AG09309 (cell line): ENCODE results near the gene SPRY1.

ENCODE experiments used
- DNase-seq: peaks from one replicate; pipeline ENCODE4 v3.0.0-alpha.2; 2010; ENCODE audit warnings: low read depth
- H3K4me3 ChIP-seq: 2 replicates; pipeline ENCODE4 v1.5.1; 2011; ENCODE audit warnings: mild to moderate bottlenecking, low read depth, low read length, moderate library complexity; ENCODE audit not compliant: control insufficient read depth
- TF ChIP-seq, protein P1 (sequence below): IDR thresholded peaks from 2 replicates; pipeline ENCODE4 v1.5.1; 2011; ENCODE audit warnings: mild to moderate bottlenecking, low read depth, low read length, inconsistent platforms; ENCODE audit not compliant: insufficient read depth, control insufficient read depth; ENCODE audit errors: missing control alignments

SPRY1 gene

DNA sequence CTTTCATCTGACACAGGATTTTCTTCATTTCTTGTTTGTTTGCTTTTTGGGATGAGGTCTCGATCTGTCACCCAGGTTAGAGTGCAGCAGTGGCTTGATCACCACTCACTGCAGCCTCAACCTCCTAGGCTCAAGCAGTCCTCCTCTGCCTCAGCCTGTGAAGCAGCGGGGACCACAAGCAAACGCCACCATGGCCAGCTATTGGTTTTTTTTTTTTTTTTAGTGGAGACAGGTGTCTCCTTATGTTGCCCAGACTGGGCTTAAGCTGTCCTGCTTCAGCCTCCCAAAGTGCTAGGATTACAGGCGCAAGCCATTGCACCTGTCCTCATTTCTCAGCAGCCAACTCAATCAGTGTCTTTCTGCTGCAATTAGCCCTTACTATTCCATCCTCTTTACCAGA is 10.3 kb downstream of the SPRY1 start:
- no peak for DNase-seq
- TF ChIP-seq, protein P1, sequence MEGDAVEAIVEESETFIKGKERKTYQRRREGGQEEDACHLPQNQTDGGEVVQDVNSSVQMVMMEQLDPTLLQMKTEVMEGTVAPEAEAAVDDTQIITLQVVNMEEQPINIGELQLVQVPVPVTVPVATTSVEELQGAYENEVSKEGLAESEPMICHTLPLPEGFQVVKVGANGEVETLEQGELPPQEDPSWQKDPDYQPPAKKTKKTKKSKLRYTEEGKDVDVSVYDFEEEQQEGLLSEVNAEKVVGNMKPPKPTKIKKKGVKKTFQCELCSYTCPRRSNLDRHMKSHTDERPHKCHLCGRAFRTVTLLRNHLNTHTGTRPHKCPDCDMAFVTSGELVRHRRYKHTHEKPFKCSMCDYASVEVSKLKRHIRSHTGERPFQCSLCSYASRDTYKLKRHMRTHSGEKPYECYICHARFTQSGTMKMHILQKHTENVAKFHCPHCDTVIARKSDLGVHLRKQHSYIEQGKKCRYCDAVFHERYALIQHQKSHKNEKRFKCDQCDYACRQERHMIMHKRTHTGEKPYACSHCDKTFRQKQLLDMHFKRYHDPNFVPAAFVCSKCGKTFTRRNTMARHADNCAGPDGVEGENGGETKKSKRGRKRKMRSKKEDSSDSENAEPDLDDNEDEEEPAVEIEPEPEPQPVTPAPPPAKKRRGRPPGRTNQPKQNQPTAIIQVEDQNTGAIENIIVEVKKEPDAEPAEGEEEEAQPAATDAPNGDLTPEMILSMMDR: no peak
- H3K4me3 ChIP-seq: no peak overlapping the region

DNA sequence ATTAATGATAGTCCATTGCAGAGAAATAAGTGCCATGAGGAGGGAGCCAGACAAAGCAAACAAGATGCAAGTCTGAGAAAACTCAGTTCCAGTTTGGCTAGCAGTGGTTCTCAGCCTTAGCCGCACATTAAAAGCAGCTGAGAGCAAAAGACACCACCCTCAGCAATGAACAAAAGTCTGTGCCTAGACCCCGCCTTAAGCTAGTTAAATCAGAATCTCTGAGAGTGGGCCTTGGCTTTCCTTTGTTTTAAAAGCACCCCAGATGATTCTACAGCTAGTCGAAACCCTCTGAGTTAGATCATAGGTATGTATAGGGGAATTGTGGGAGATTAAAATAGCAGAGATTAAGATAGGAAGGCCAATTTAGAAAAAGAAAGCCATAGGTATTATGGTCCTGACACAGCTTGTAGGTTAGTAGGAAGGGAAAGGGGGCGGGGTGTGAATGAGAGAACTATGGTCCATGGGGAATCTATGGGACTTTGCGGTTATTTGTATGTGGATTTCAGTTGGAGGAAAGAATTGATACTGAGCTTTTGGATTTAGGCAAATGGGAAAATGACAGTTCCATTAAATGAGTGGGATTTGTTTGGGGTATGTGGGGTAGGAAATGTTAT is 12.0 kb downstream of the SPRY1 start:
- TF ChIP-seq, protein P1: no peak
- DNase-seq: no peak
- no peak overlapping the region for H3K4me3 ChIP-seq

DNA sequence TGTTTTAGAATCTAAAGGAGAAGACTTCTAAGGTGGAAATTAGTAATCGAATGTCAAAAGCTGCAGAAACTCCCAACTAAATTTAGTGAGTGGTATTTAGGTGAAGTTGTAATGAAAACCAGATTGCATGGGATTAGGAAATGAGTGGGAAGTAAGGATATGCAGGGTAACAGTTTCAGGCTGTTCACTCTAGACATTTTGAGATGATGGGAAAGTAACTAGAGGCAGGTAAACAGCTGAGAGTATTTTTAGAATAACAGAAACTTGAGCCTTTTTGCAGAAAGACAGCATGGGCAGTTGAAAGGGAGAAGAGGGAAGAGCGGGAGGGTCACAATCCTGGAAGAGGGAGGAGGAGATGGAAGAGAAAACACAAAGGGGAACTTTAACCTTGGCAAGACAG is 12.7 kb downstream of the SPRY1 start:
- TF ChIP-seq, protein P1: no peak
- no peak for DNase-seq
- no peak overlapping the region for H3K4me3 ChIP-seq

DNA sequence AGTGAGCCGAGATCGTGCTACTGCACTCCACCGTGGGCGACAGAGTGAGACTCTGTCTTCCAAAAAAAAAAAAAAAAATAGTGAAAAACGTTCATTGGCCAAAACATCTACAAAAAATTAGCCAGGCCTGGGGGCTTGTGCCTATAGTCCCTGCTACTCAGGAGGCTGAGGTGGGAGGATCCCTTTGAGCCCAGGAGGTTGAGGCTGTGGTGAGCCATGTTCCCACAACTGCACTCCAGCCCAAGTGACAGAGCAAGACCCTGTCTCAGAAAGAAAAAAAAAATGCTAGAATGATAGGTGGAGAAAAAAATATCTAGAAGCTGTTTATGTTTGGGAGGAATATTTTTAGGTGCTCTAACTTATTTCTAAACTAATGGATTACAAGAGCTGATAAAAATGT is 14.9 kb downstream of the SPRY1 start:
- no peak for DNase-seq
- TF ChIP-seq, protein P1: no peak
- no peak overlapping the region for H3K4me3 ChIP-seq

DNA sequence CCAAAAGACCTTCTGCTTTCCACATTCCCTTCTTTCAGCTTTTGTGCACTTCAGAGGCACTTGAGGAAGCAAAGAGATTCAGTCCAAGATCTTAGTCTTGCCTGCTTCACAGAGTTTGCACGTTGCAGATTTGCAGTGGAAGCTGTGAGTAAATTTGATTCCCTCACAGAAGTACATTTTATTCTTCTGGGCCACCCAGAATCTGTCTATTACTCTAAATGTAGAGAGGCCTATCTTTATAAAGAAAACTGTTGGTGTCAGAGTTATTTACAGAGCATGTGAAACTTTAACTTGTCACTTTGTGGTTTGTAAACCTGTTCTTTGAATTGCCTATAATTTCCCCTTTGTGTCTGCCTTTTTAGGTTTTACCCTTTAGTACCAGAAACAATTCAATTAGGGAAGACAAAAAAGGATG is 15.5 kb downstream of the SPRY1 start:
- TF ChIP-seq, protein P1: no peak
- DNase-seq: no peak
- no peak overlapping the region for H3K4me3 ChIP-seq

DNA sequence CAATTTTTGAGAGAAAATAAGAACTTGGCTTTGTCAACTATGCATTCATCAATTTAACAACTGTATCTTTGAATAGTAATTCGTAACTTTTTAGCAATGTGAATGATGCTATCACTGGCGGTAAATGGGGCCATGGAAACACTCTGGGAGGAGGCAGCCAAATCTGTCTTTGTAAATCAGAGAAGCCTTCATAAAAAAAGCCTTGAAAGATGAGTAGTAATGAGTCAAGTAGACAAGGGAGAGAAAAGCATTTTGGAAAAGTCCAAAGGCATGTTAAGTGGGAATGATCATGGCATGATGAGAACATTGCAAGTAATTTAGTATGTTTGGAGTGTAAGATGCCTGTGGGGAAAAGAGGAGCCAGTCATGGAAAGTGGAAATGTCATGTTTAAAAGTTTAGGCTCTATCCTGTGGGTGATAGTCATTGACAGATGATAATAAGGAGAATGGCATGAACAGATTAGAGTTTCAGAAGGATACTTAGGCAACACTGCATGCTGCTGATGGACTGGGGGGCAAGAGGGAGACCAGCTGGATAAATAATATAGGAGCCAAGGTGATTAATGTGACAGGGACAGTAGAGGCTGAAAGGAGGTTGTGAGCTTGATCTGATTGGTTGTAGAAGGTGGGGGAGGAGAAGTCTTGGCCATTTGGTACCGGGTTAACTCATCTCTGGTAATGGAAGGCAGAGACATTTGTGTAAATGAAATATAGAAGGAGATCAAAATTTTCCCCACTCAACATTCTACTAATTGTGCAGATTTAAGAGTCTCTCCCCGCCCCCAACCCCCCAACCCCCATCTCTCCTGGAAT is 16.3 kb downstream of the SPRY1 start:
- DNase-seq: no peak
- no peak overlapping the region for H3K4me3 ChIP-seq
- TF ChIP-seq, protein P1: no peak
